HG03565 (cell line): ENCODE results near the gene FAM53B.

ENCODE experiments used
- ATAC-seq: cut with Tn5 transposase; IDR thresholded peaks from one replicate; pipeline ENCODE4 v1.9.1; 2021; ENCODE audit warnings: mild to moderate bottlenecking, moderate library complexity; ENCODE audit not compliant: unreplicated experiment

Gene FAM53B

GRCh38 chr10:124665091-124665490 lies 79.1 kb downstream of the FAM53B start:
- no peak for ATAC-seq

DNA sequence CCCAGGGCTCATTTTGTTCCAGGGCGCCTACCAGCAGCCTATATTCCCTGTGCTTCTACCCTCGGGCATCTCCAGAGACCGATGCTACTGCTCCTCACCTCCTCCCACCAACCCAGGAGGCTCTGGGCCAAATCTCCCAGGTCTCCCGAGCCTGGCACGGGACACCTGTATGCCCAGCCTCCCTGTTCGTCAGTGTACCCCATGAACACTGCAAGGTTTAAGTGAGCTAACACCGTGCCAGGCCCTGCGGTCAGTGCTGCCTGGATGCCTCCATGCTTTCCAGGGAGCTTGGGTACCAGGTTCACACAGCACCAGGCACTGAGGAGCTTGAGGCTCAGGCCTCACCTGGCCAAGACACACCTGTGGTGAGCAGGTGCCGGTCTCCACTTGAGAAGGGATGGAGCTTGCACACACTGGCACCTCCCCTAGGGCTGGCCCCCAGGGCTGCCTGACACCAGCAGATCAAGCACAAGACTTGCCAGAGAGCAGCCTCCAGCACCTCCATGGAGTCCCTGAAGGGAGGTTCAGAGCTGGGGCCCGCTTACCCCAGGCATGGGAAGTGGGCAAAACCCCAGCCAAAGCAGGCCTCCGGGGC lies 80.3 kb downstream of the FAM53B start:
- ATAC-seq, result no peak

GRCh38 chr10:124663228-124663627 lies 81.0 kb downstream of the FAM53B start:
- ATAC-seq, result no peak

- ATAC-seq, result no peak
These were observed 82.5 kb downstream of the FAM53B start for GRCh38 chr10:124661660-124662180.

DNA sequence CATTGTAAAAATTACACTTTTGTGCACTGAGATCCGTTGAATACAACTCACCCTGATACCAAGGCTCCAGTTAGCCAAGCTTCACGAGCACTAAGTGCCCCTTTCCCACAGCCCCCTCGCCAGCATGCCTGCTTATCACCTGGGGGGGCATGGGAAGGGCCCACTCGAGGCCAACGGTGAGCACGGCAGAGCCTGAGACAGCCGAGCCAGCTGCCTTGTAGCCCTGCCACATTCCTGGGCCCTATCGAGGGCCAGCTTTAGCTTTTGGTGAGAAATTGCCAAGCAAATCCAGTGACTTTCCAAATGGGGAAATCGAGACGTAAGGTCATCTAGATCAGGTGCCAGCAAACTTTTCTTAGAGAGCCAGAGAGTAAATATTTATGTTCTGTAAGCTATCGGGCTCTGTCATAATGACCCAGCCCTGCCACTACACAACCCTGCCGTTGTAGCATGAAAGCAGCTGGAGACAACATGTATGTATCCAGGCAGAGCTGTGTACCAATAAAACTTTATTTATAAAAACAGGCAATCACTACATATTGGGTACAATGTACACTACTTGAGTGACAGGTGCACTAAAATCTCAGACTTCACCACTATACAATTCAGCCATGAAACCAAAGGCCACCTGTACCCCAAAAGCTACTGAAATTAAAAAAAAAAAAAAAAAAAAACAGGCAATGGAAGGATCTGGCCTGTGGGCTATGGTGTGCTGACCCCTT lies 83.6 kb downstream of the FAM53B start:
- no peak for ATAC-seq

- no peak for ATAC-seq
These were observed 84.8 kb downstream of the FAM53B start for GRCh38 chr10:124659380-124659779.

- no peak for ATAC-seq
These were observed 85.5 kb downstream of the FAM53B start for GRCh38 chr10:124658591-124659242.

DNA sequence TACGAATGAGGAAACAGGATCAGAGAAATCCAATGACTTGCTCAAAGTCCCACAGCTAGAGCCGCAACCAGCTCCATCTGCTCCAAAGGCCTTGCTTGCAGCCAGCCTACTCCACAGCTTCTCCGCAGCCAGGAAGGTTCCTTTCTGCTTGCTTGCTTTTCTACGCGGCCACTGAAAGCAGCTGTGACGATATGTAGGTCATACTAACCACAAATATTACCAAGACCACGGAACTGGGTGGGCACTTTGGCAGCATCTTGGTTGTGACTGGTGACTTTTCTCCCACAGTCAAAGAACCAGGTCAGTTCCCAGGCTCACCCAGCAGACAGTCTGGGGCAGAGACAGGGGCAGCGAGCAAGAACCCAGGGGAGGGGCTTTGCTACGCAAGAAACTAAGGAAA lies 86.4 kb downstream of the FAM53B start:
- ATAC-seq, result no peak

GRCh38 chr10:124656541-124656940 lies 87.6 kb downstream of the FAM53B start:
- no peak for ATAC-seq

- ATAC-seq, result no peak
These were observed 88.1 kb downstream of the FAM53B start for GRCh38 chr10:124656113-124656490.

DNA sequence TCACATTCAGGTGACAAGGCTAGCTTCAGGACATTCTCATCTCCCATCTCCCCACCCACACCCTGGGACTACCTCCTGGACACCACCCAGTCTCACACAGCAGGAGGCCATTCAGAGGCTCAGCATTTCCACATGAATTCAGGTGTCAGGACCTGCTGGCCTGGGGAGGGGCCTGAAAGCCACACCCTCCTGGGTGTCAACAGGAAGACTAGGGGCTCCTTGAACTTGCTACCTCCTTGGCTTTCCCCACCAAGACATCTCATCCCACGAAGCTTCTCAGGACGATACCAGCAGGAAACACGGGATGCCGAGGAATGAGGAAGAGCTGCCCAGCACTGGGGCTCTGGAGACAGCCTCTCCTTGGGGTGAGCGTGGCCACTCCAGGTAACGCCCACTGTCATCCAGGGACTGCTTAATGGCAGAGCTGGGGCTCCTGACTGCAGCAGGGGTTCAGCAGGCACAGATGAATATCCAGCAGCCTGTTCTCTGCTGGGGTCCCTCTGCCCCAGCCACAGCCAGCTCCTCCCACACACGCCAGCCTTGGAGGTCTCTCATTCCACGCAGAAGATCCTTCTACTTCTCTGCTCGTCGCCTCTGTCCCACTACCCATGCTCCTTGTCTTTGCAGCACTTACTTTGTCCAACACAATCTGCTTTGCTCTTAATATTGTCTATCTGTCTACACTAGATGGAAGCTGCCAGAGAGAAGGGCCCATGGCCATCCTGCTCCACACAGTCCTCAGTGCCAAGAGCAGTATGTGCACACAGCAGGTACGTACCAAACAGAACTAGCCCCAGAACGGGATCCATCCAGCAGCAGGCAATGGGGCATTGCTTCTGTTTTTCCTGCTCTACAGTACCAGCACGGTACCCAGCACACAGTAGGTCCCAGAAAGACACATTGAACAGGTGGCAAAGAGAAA lies 88.7 kb downstream of the FAM53B start:
- ATAC-seq, result no peak

- no peak for ATAC-seq
These were observed 89.5 kb downstream of the FAM53B start for GRCh38 chr10:124654686-124655085.

- ATAC-seq, result no peak
These were observed 90.1 kb downstream of the FAM53B start for GRCh38 chr10:124653811-124654651.

DNA sequence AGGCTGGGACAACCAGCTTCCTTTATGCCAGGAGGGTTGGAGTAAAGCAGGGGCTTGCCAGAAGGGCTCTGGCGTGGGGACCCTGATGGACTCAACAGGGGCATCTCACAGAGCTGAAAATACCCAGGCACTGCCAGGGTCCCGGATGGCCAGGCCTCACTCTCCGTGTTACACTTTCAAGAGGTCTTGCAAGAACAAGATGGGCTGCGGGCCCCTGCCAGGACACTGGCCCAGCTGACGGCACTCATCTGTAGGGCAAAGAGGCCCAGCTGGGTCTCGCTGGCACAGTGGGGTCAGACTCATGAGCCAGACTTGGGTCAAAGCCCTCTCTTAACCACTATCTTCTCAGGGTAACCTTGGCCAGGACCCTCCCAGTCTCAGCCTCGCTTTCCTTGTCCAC lies 90.9 kb downstream of the FAM53B start:
- ATAC-seq, result no peak

- no peak for ATAC-seq
These were observed 91.5 kb downstream of the FAM53B start for GRCh38 chr10:124652701-124653100.

GRCh38 chr10:124652200-124652599 lies 92.0 kb downstream of the FAM53B start:
- ATAC-seq, result no peak

- ATAC-seq, result no peak
These were observed 92.7 kb downstream of the FAM53B start for GRCh38 chr10:124651402-124651891.

DNA sequence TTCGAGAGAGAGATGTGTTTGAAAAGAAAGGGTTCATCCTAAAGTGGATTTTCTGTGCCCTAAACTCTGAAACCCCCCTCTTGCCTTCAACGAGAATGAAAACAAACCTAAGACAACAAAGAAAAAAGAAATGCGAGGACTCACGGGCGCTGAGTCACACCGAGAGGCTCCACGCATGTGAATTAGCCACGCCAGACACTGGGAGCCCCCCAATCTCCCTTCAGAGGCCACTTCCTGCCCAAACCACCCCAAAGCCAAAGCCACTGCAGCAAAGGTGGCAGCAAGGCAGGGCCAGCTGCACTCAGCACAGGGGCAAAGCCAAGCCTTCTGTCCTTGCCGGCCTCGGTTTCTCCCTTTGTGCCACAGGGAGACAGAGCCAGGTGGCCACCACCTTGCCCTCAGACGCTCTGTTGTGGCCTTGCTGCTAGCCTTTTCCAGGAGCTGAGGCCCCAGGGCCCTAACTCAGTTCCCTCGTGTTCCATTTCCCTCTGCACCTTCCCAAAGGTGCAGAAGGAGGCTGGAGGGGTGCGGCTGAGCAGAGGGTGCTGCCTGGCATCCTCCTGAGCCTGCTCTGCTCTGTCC lies 93.3 kb downstream of the FAM53B start:
- ATAC-seq, result no peak

GRCh38 chr10:124650263-124650662 lies 93.9 kb downstream of the FAM53B start:
- ATAC-seq, result no peak

- ATAC-seq, result no peak
These were observed 95.0 kb downstream of the FAM53B start for GRCh38 chr10:124649214-124649613.
